Transverse colon (tissue), 4 donors: ENCODE measurements around the gene PROX1. TPM values are rescaled to one million over a fixed set of nuclear protein-coding genes. Genes with fewer than 3 reads are reported as not detected.

ENCODE experiments used
- DNase-seq: peaks from one replicate; pipeline ENCODE4 v3.0.0-alpha.2; 2019
- H3K27ac ChIP-seq, 4 donors: fragments of 200-600 bp; sonication (generic); 2 replicates each; pipeline ENCODE4 v1.5.1; 2016 to 2018; ENCODE audit warnings: inconsistent platforms in 4 of 4
- H3K27me3 ChIP-seq: fragments of 200-600 bp; sonication (generic); 2 replicates; pipeline ENCODE4 v1.5.1; 2017; ENCODE audit warnings: inconsistent platforms
- H3K36me3 ChIP-seq, 4 donors: fragments of 200-600 bp; sonication (generic); 2 replicates each; pipeline ENCODE4 v1.5.1; 2017 to 2019; ENCODE audit warnings: inconsistent platforms in 4 of 4
- H3K4me1 ChIP-seq, 4 donors: fragments of 200-600 bp; sonication (generic); 2 replicates each; pipeline ENCODE4 v1.5.1; 2017 to 2020; ENCODE audit warnings: inconsistent platforms in 4 of 4
- H3K4me3 ChIP-seq, 4 donors: fragments of 200-600 bp; sonication (generic); 1 replicate in 1 of 4; 2 replicates in 3 of 4; pipeline versions ENCODE4 v1.5.1 to v1.6.1; 2017 to 2019; ENCODE audit warnings: inconsistent platforms in 4 of 4
- H3K9me3 ChIP-seq, 2 donors: fragments of 200-600 bp; sonication (generic); 2 replicates each; pipeline ENCODE4 v1.5.1; 2017 to 2019; ENCODE audit warnings: inconsistent platforms in 2 of 2
- EP300 ChIP-seq: sonication (generic); formaldehyde crosslinking; IDR thresholded peaks from one replicate; pipeline ENCODE4 v1.6.1; 2017; ENCODE audit warnings: antibody characterized with exemption, low read depth
- POLR2A ChIP-seq: fragments of 450-650 bp; IDR thresholded peaks from one replicate; pipeline ENCODE4 v1.6.1; 2016; ENCODE audit warnings: antibody characterized with exemption, mild to moderate bottlenecking, moderate library complexity
- POLR2AphosphoS5 ChIP-seq, 3 donors: sonication (generic); formaldehyde crosslinking; IDR thresholded peaks; one replicate each; pipeline ENCODE4 v1.6.1; 2016; ENCODE audit warnings: antibody characterized with exemption in 3 of 3
- WGBS, 2 donors: methylation state at CpG; one replicate each; pipeline ENCODE4 v1.1.5; 2018; ENCODE audit warnings: low coverage in 1 of 2; 5-methylcytosine and 5-hydroxymethylcytosine counted together
- in situ Hi-C, 4 donors: fragments of 200-750 bp; cut with MboI; loops; one replicate each; pipeline versions ENCODE4 v1.15.0 to v1.15.1; 2017; ENCODE audit warnings: low sequenced_read_pairs in 3 of 4, low pct_ligation_motif_present in 1 of 4, low pct_unique_long_range_greater_than_20kb in 1 of 4
- intact Hi-C: fragments of 100-400 bp; cut with DNase I; formaldehyde crosslinking; loops from one replicate; pipeline ENCODE4 v1.15.1; 2023; ENCODE audit warnings: low total_unique reads
- total RNA-seq, 4 donors: library from RNA; depleted of rRNA; stranded (reverse); fragments of >200 nt; gene quantifications; one replicate each; pipeline ENCODE4 v1.1.0, GENCODE V29; 2016
- TF ChIP-seq, protein P1 (sequence below), 5 experiments: fragments of 200-600 bp in 3 of 5; fragments of 450-650 bp in 2 of 5; sonication (generic) in 3 of 5; IDR thresholded peaks; 1 replicate in 2 of 5; 2 replicates in 3 of 5; pipeline ENCODE4 v1.5.1; 2016 to 2017; ENCODE audit warnings: antibody characterized with exemption in 5 of 5, inconsistent platforms in 3 of 5, mild to moderate bottlenecking in 2 of 5, moderate library complexity in 1 of 5

The PROX1 gene
- total RNA-seq, 4 donors from 2014 or later, result 3.4 to 16.1 (median 8.0) TPM

- in situ Hi-C loops, result no loop called here
Measured at GRCh38 chr1:213997772-213998107, 10.0 kb downstream of the PROX1 start.

DNA sequence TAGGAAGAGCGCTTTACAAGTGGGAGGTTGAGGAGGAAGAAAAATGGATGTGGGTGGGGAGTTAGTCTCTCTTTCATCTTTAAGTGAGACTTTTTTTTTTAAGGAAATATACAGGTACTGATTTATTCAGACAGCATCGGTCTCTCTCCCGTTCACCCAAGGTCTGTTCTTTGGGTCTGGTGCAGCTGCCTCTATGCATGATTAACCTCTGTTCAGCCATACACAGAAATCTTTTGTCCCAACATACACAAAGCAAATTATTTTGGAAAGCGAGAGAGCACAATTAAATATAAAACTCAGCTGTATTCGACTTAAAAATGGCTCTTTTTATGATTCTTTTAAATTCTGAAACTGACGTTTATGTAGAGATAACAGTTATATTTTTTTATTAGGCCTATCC is 11.0 kb downstream of the PROX1 start:
- H3K27ac ChIP-seq, result no peak overlapping the region
- TF ChIP-seq POLR2AphosphoS5 (IDR thresholded peaks at IDR 0.05) (no peak), POLR2A (no peak), EP300 (no peak)
- TF ChIP-seq, protein P1, sequence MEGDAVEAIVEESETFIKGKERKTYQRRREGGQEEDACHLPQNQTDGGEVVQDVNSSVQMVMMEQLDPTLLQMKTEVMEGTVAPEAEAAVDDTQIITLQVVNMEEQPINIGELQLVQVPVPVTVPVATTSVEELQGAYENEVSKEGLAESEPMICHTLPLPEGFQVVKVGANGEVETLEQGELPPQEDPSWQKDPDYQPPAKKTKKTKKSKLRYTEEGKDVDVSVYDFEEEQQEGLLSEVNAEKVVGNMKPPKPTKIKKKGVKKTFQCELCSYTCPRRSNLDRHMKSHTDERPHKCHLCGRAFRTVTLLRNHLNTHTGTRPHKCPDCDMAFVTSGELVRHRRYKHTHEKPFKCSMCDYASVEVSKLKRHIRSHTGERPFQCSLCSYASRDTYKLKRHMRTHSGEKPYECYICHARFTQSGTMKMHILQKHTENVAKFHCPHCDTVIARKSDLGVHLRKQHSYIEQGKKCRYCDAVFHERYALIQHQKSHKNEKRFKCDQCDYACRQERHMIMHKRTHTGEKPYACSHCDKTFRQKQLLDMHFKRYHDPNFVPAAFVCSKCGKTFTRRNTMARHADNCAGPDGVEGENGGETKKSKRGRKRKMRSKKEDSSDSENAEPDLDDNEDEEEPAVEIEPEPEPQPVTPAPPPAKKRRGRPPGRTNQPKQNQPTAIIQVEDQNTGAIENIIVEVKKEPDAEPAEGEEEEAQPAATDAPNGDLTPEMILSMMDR (IDR thresholded peaks at IDR 0.05), result no peak
- in situ Hi-C loops, result no loop called here

More at GRCh38 chr1:213997772-213998107, 10.0 kb downstream of the PROX1 start:
- intact Hi-C loops, result no loop called here
- 92% methylated on average over 13 of the region's 13 CpGs; no CpG with 5 or more reads in 1 of the 2 donors for WGBS, 2 donors
- Histone ChIP-seq H3K4me3 (no peak overlapping the region), H3K27me3 (peaks cover 14% of the 10 kb centered on the region), H3K36me3 (no peaks in the 10 kb centered on the region), H3K9me3 (no peaks in the 10 kb centered on the region), H3K27ac (no peak overlapping the region), H3K4me1 (peaks cover 0 to 10% (median 1%) of the 10 kb centered on the region in 4 donors)
- DNase-seq, result no peak
- TF ChIP-seq POLR2AphosphoS5 (IDR thresholded peaks at IDR 0.05), result no peak
- TF ChIP-seq EP300, result no peak
- TF ChIP-seq, protein P1 (IDR thresholded peaks at IDR 0.05), result no peak
- no peak for TF ChIP-seq POLR2A

DNA sequence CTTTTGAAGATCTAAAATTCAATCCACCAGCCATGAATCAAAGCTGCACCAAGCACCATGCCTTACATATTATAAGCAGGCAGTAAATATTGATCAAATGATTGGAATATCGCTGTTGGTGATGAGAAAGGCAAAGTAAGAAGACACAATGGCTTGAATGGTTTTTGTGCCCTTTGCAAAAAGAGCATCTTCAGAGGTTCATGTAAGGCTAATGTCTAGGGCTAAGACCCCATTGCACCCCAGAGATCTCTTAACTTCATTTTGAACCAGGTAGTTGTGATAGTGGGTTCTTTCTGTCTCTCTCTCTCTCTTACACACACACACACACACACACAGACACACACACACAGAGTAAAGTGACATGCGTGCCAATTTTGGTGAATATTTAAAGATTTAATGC is 12.0 kb downstream of the PROX1 start:
- in situ Hi-C loops, result no loop called here
- 90% methylated on average over 2 of the region's 2 CpGs for WGBS, 2 donors

More for the DNA sequence above, 11.0 kb downstream of the PROX1 start:
- peaks cover 10% of the 10 kb centered on the region for H3K27me3 ChIP-seq
- no peak overlapping the region for H3K4me3 ChIP-seq
- H3K9me3 ChIP-seq, result no peaks in the 10 kb centered on the region
- DNase-seq, result no peak
- no peaks in the 10 kb centered on the region for H3K36me3 ChIP-seq
- peaks cover 0 to 10% (median 4%) of the 10 kb centered on the region in 4 donors for H3K4me1 ChIP-seq
- 81 to 82% methylated on average over 6 of the region's 6 CpGs for WGBS, 2 donors
- intact Hi-C loops, result no loop called here

GRCh38 chr1:214002060-214002459 is 14.3 kb downstream of the PROX1 start:
- TF ChIP-seq POLR2A (no peak), EP300 (no peak)
- TF ChIP-seq, protein P1 (IDR thresholded peaks at IDR 0.05), result no peak
- peaks cover 0 to 10% (median 4%) of the 10 kb centered on the region in 4 donors for H3K4me1 ChIP-seq
- no peaks in the 10 kb centered on the region for H3K27me3 ChIP-seq
- no peaks in the 10 kb centered on the region for H3K36me3 ChIP-seq
- H3K4me3 ChIP-seq, result no peak overlapping the region
- in situ Hi-C loops, result no loop called here
- no peaks in the 10 kb centered on the region for H3K9me3 ChIP-seq
- intact Hi-C loops, result no loop called here
- H3K27ac ChIP-seq, result no peak overlapping the region
- no peak for DNase-seq
- 37 to 39% methylated on average over 6 of the region's 6 CpGs for WGBS, 2 donors

More for the DNA sequence above, 12.0 kb downstream of the PROX1 start:
- intact Hi-C loops, result no loop called here
- Histone ChIP-seq H3K27me3 (peaks cover 6% of the 10 kb centered on the region), H3K36me3 (no peaks in the 10 kb centered on the region), H3K4me3 (no peak overlapping the region), H3K4me1 (peaks cover 0 to 10% (median 4%) of the 10 kb centered on the region in 4 donors), H3K9me3 (no peaks in the 10 kb centered on the region), H3K27ac (no peak overlapping the region)
- DNase-seq, result no peak
- TF ChIP-seq POLR2A (no peak), POLR2AphosphoS5 (IDR thresholded peaks at IDR 0.05) (no peak), EP300 (no peak)
- TF ChIP-seq, protein P1 (IDR thresholded peaks at IDR 0.05), result no peak
